Activated T-cell treated with anti-CD3 and anti-CD28 coated beads, Interleukin-2, amount 50 U/mL, for 24 hours (primary cell): Measurements from ENCODE around the gene UVSSA.
"Not testable (repeated sequence)": the region's sequence is repeated elsewhere in the genome, so short reads cannot be mapped to it uniquely, and the experiment has no call there.

Experiments used
- DNase-seq: peaks from one replicate; pipeline ENCODE4 v3.0.0-alpha.2; 2020
- H3K27ac Mint-ChIP-seq: 2 replicates; pipeline ENCODE4 v1.8.0; 2020; ENCODE audit warnings: mild to moderate bottlenecking, mixed read lengths
- H3K27me3 Mint-ChIP-seq: 2 replicates; pipeline ENCODE4 v1.8.0; 2020; ENCODE audit warnings: mixed read lengths
- H3K36me3 Mint-ChIP-seq: 2 replicates; pipeline ENCODE4 v1.8.0; 2020; ENCODE audit warnings: low read depth, mixed read lengths
- H3K4me1 Mint-ChIP-seq: 2 replicates; pipeline ENCODE4 v1.8.0; 2020; ENCODE audit warnings: low read depth, mixed read lengths
- H3K4me3 Mint-ChIP-seq: 2 replicates; pipeline ENCODE4 v1.8.0; 2020; ENCODE audit warnings: mild to moderate bottlenecking, moderate library complexity, mixed read lengths
- H3K9me3 Mint-ChIP-seq: 2 replicates; pipeline ENCODE4 v1.8.0; 2020; ENCODE audit warnings: mixed read lengths

The UVSSA gene

GRCh38 chr4:1333851-1334578 lies 13.0 kb upstream of the UVSSA start:
- not testable (repeated sequence) for H3K4me3 Mint-ChIP-seq, H3K27me3 Mint-ChIP-seq, H3K9me3 Mint-ChIP-seq, DNase-seq
- Mint-ChIP-seq H3K36me3 (peaks cover 75% of the 10 kb centered on the region), H3K4me1 (peaks cover 67% of the 10 kb centered on the region), H3K27ac (peak overlapping the region; percentile 91)

- Mint-ChIP-seq H3K27me3 (no peaks in the 10 kb centered on the region), H3K4me3 (no peak overlapping the region), H3K4me1 (peaks cover 64% of the 10 kb centered on the region), H3K36me3 (peaks cover 75% of the 10 kb centered on the region), H3K27ac (peak overlapping the region; percentile 91), H3K9me3 (peaks cover 3% of the 10 kb centered on the region)
- DNase-seq, result no peak
Observed at GRCh38 chr4:1334579-1334895, 12.5 kb upstream of the UVSSA start.

- not testable (repeated sequence) for H3K9me3 Mint-ChIP-seq, H3K4me3 Mint-ChIP-seq, DNase-seq, H3K27me3 Mint-ChIP-seq
- Mint-ChIP-seq H3K4me1 (peaks cover 56% of the 10 kb centered on the region), H3K36me3 (peaks cover 81% of the 10 kb centered on the region), H3K27ac (peak overlapping the region; percentile 91)
Observed at GRCh38 chr4:1335193-1335883, 11.7 kb upstream of the UVSSA start.

GRCh38 chr4:1336088-1336491 lies 10.9 kb upstream of the UVSSA start:
- Mint-ChIP-seq H3K4me3 (no peak overlapping the region), H3K9me3 (peaks cover 3% of the 10 kb centered on the region), H3K27ac (peak overlapping the region; percentile 35), H3K4me1 (peaks cover 49% of the 10 kb centered on the region), H3K27me3 (no peaks in the 10 kb centered on the region), H3K36me3 (peaks cover 83% of the 10 kb centered on the region)
- DNase-seq, result no peak

GRCh38 chr4:1337376-1337831 lies 9.6 kb upstream of the UVSSA start:
- Mint-ChIP-seq H3K36me3 (peaks cover 84% of the 10 kb centered on the region), H3K27ac (peak overlapping the region; percentile 95), H3K4me3 (no peak overlapping the region), H3K4me1 (peaks cover 48% of the 10 kb centered on the region), H3K27me3 (no peaks in the 10 kb centered on the region), H3K9me3 (peaks cover 3% of the 10 kb centered on the region)
- DNase-seq, result peak; percentile 69

GRCh38 chr4:1337951-1338751 lies 8.9 kb upstream of the UVSSA start:
- DNase-seq, result no peak
- Mint-ChIP-seq H3K9me3 (peaks cover 3% of the 10 kb centered on the region), H3K4me3 (no peak overlapping the region), H3K36me3 (peaks cover 79% of the 10 kb centered on the region), H3K27ac (peak overlapping the region; percentile 95), H3K27me3 (no peaks in the 10 kb centered on the region), H3K4me1 (peaks cover 53% of the 10 kb centered on the region)

GRCh38 chr4:1338752-1339414 lies 8.1 kb upstream of the UVSSA start:
- peaks cover 79% of the 10 kb centered on the region for H3K36me3 Mint-ChIP-seq
- no peak overlapping the region for H3K4me3 Mint-ChIP-seq
- peak overlapping the region; percentile 71 for H3K27ac Mint-ChIP-seq
- peaks cover 3% of the 10 kb centered on the region for H3K9me3 Mint-ChIP-seq
- no peak for DNase-seq
- H3K27me3 Mint-ChIP-seq, result no peaks in the 10 kb centered on the region
- peaks cover 55% of the 10 kb centered on the region for H3K4me1 Mint-ChIP-seq

GRCh38 chr4:1339489-1339888 lies 7.5 kb upstream of the UVSSA start:
- Mint-ChIP-seq H3K27me3 (no peaks in the 10 kb centered on the region), H3K4me3 (no peak overlapping the region), H3K27ac (no peak overlapping the region), H3K36me3 (peaks cover 75% of the 10 kb centered on the region), H3K9me3 (peaks cover 3% of the 10 kb centered on the region), H3K4me1 (peaks cover 53% of the 10 kb centered on the region)
- DNase-seq, result no peak

- Mint-ChIP-seq H3K27me3 (no peaks in the 10 kb centered on the region), H3K4me3 (no peak overlapping the region), H3K27ac (no peak overlapping the region), H3K9me3 (no peaks in the 10 kb centered on the region), H3K36me3 (peaks cover 67% of the 10 kb centered on the region), H3K4me1 (peaks cover 51% of the 10 kb centered on the region)
- no peak for DNase-seq
Observed at GRCh38 chr4:1340181-1340747, 6.7 kb upstream of the UVSSA start.

GRCh38 chr4:1340861-1341260 lies 6.1 kb upstream of the UVSSA start:
- Mint-ChIP-seq H3K27me3 (no peaks in the 10 kb centered on the region), H3K36me3 (peaks cover 68% of the 10 kb centered on the region), H3K4me3 (no peak overlapping the region), H3K9me3 (no peaks in the 10 kb centered on the region), H3K4me1 (peaks cover 54% of the 10 kb centered on the region), H3K27ac (no peak overlapping the region)
- DNase-seq, result no peak

- DNase-seq, result no peak
- peak overlapping the region; percentile 10 for H3K27ac Mint-ChIP-seq
- H3K27me3 Mint-ChIP-seq, result no peaks in the 10 kb centered on the region
- H3K36me3 Mint-ChIP-seq, result peaks cover 59% of the 10 kb centered on the region
- peaks cover 45% of the 10 kb centered on the region for H3K4me1 Mint-ChIP-seq
- H3K4me3 Mint-ChIP-seq, result no peak overlapping the region
- H3K9me3 Mint-ChIP-seq, result no peaks in the 10 kb centered on the region
Observed at GRCh38 chr4:1342003-1342402, 5.0 kb upstream of the UVSSA start.

GRCh38 chr4:1344696-1345095 lies 2.3 kb upstream of the UVSSA start:
- peak overlapping the region; percentile 62 for H3K27ac Mint-ChIP-seq

GRCh38 chr4:1345903-1346780 lies 866 bp upstream of the UVSSA start:
- Mint-ChIP-seq H3K27ac (peak overlapping the region; percentile 90), H3K27me3 (no peaks in the 10 kb centered on the region), H3K4me1 (peaks cover 55% of the 10 kb centered on the region), H3K9me3 (no peaks in the 10 kb centered on the region), H3K4me3 (peak overlapping the region; percentile 85), H3K36me3 (peaks cover 42% of the 10 kb centered on the region)
- peak; percentile 72 for DNase-seq

More at GRCh38 chr4:1344696-1345095, 2.3 kb upstream of the UVSSA start:
- no peak for DNase-seq
- Mint-ChIP-seq H3K9me3 (no peaks in the 10 kb centered on the region), H3K4me3 (peak overlapping the region; percentile 85), H3K36me3 (peaks cover 46% of the 10 kb centered on the region), H3K4me1 (peaks cover 47% of the 10 kb centered on the region), H3K27me3 (no peaks in the 10 kb centered on the region)
